ENCODE measurements around the gene DDN. TPM values are rescaled to one million over a fixed set of nuclear protein-coding genes. Genes with fewer than 3 reads are reported as not detected.
A peak's percentile ranks its signal among the peaks of the same experiment; 100 is the strongest.

Gene DDN
- total RNA-seq (0.10 and 0.15 TPM in 2 replicates), polyA plus RNA-seq (0.75 and 0.92 TPM in 2 replicates), polyA minus RNA-seq (2.4 and 2.7 TPM in 2 replicates)
- 0.56 TPM for total RNA-seq (2013)

- intact Hi-C loops (cut with micrococcal nuclease): loop anchor here (5.0 kb wide), 3 partner anchors 58 to 743 kb away; partner anchors contain the start of genes DDX23 and TMBIM6
- peaks cover 0 to 4% (median 0%) of the 10 kb centered on the region in 3 donors for H3K9me3 ChIP-seq (ENCODE audit: control extremely low read depth in 1 of 3, control insufficient read depth in 2 of 3, insufficient read depth in 1 of 3, low read length in 2 of 3)
- ATAC-seq (ENCODE audit: low read depth) (peak; percentile 22), DNase-seq (peak; percentile 72)
- Mint-ChIP-seq H3K9me3 (ENCODE audit: insufficient read depth) (no peaks in the 10 kb centered on the region), H3K4me1 (peaks cover 44% of the 10 kb centered on the region), H3K27ac (peak within 1 kb of the TSS; percentile 37), H3K27me3 (peaks cover 25% of the 10 kb centered on the region), H3K4me3 (peak within 1 kb of the TSS; percentile 89)
- ChIA-PET CTCF (interaction anchor here (1.6 to 6.7 kb wide), 2 partner anchors 15 to 44 kb away, joined by 4 to 61 read pairs; partner anchors contain the start of gene PRKAG1), POLR2A (interaction anchor here (0.6 to 1.9 kb wide), 5 partner anchors 17 to 345 kb away, joined by 3 to 9 read pairs (median 4); no protein-coding TSS in a partner anchor)
- H3K79me2 ChIP-seq (ENCODE audit: control insufficient read depth, insufficient read depth, low read length): no peaks in the 10 kb centered on the region
- H3K4me1 ChIP-seq (ENCODE audit: control insufficient read depth in 2 of 2, insufficient read depth in 2 of 2, low read length in 2 of 2): peaks cover 39 to 44% of the 10 kb centered on the region in 2 donors
- peaks cover 0 to 60% (median 19%) of the 10 kb centered on the region in 4 experiments for H3K27me3 ChIP-seq (replicated peaks in 1 of 4; ENCODE audit: control extremely low read depth in 1 of 4, control insufficient read depth in 3 of 4, insufficient read depth in 4 of 4, low read length in 3 of 4)
- WGBS (ENCODE audit: insufficient coverage): 4% methylated on average over 26 of the region's 30 CpGs
- H3K9ac ChIP-seq (ENCODE audit: low read length): peak within 1 kb of the TSS; percentile 72
- H3K4me3 ChIP-seq (ENCODE audit: control extremely low read depth in 1 of 5, extremely low read depth in 1 of 5, insufficient read depth in 1 of 5, low read depth in 2 of 5, low read length in 4 of 5): peak within 1 kb of the TSS in 4 of 5 experiments; percentile 27 to 71 (median 60)
- H2AFZ ChIP-seq (ENCODE audit: insufficient read depth, low read depth, low read length, poor library complexity, severe bottlenecking): peak within 1 kb of the TSS; percentile 78
- H3K27ac ChIP-seq (ENCODE audit: low read length in 2 of 2): no peak within 1 kb of the TSS
- TF ChIP-seq EZH2 (IDR thresholded peaks at IDR 0.05; ENCODE audit: borderline replicate concordance, insufficient read depth, low read depth, low read length, poor library complexity, severe bottlenecking) (no peak), CTCF (IDR thresholded peaks at IDR 0.05) (no peak)
- peaks cover 0 to 30% of the 10 kb centered on the region in 2 experiments for H3K36me3 ChIP-seq (replicated peaks in 1 of 2; ENCODE audit: control extremely low read depth in 1 of 2, control insufficient read depth in 1 of 2, extremely low read depth in 1 of 2, insufficient read depth in 2 of 2, low read length in 1 of 2)
- peak within 1 kb of the TSS; percentile 98 for H3K4me2 ChIP-seq (replicated peaks; ENCODE audit: low read depth, low read length, poor library complexity, severe bottlenecking)
- H4K20me1 ChIP-seq (ENCODE audit: control insufficient read depth, insufficient read depth, low read length, poor library complexity, severe bottlenecking): peaks cover 10% of the 10 kb centered on the region
These were observed at the start of gene DDN for GRCh38 chr12:48999371-49000131. Gene DDN (minus strand): TSS chr12:48999375. CDS start chr12:48999287, 88 bp downstream.

All from B cell (primary cell).